Islet of Langerhans (tissue), 1 donor: Measurements from ENCODE around the gene ANXA2R.
"Not testable (repeated sequence)": the region's sequence is repeated elsewhere in the genome, so short reads cannot be mapped to it uniquely, and the experiment has no call there.

Source experiments
- FAIRE-seq: peaks from one replicate; lab custom pipeline; 2011; peaks lifted over from hg19 to GRCh38; lab: Jason Lieb, UNC

Gene ANXA2R, protein sequence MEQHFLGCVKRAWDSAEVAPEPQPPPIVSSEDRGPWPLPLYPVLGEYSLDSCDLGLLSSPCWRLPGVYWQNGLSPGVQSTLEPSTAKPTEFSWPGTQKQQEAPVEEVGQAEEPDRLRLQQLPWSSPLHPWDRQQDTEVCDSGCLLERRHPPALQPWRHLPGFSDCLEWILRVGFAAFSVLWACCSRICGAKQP

DNA sequence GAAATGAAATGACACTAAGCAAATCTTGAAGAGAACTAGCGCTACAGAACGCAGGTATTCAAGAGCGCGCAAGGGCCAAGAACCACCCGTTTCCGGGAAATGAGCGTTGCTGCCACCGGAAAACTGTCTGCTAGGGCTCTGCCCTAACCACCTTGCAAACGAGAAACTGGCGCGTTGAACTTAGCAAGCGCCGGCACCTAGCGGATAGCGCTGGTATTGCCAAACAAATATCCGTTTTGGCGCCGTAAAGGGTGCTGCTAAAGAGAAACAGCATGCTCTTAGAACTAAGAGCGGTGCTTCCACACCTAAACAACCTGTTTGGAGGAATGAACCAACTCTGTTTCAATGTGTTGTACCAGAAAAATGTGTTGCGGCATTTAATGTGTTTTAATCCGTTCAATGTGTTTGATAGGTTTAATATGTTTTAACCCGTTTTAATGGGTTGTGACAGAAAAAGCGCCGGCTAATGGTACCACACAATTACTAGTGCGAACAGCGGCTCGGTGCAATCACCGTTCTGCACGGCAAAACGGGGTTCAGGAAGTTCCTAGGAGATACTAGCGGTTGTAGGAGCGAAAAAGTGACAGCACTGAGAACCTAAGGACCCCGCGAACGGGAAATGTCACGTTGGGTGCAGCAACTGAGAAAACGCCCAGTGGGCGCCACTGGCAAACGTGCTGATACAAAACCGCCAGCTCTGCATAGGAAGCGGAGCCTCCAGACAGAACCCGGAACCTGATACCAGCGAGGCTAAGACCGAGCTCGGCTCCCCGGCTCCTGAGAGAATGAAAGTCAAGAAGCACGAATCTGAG, at the start of gene ANXA2R:
Gene ANXA2R, minus strand, starts transcription at position 33 of the 812 bp plus-strand sequence. CDS start 273 bp downstream, outside the sequence.
- FAIRE-seq = no peak

DNA sequence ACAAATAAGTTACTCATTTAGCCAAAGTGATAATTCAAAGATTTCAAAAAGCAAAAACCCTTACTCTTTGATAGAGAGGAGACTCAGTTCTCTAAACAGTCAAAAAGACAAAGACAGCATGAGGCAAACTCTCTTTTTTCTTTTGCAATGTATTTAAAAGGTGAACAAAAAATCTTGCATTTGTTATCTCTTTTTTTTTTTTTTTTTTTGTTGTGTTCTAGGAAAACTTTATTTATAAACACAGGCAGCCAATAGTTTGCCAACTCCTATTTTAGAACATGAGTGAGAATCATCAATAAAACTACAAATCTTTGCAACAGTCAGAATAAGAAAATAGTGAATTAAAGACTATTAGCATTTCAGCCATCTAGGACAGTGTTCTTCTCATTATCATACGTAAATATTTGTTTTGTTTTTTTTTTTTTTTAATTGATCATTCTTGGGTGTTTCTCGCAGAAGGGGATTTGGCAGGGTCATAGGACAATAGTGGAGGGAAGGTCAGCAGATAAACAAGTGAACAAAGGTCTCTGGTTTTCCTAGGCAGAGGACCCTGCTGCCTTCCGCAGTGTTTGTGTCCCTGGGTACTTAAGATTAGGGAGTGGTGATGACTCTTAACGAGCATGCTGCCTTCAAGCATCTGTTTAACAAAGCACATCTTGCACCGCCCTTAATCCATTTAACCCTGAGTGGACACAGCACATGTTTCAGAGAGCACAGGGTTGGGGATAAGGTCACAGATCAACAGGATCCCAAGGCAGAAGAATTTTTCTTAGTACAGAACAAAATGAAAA, 46.2 kb upstream of the ANXA2R start:
- FAIRE-seq = not testable (repeated sequence)

DNA sequence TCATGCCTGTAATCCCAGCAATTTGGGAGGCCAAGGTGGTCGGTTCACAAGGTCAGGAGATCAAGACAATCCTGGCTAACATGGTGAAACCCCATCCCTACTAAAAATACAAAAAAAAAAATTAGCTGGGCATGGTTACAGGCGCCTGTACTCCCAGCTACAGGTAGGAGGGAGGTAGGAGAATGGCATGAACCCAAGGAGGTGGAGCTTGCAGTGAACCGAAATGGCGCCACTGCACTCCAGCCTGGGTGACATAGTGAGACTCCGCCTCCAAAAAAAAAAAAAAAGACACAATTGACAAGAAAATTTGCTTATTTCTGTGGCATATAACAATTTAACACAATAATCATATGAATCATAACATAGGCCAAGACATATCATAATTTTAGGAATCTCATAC, 45.3 kb upstream of the ANXA2R start:
- no peak for FAIRE-seq

DNA sequence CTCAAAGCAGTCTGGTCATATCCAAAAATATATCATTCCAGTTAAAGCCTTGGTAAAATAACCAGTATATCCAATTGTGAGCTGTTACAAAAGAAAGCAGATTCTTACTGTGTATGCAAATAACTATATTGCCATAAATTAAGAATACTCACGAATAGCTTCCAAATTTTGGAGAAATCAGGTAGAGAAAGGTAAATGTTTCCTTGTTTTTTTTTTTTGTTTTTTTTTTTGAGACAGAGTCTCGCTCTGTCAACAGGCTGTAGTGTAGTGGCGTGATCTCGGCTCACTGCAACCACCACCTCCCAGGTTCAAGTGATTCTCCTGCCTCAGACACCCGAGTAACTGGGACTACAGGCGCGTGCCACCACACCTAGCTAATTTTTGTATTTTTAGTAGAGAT, 44.3 kb upstream of the ANXA2R start:
- FAIRE-seq = not testable (repeated sequence)

DNA sequence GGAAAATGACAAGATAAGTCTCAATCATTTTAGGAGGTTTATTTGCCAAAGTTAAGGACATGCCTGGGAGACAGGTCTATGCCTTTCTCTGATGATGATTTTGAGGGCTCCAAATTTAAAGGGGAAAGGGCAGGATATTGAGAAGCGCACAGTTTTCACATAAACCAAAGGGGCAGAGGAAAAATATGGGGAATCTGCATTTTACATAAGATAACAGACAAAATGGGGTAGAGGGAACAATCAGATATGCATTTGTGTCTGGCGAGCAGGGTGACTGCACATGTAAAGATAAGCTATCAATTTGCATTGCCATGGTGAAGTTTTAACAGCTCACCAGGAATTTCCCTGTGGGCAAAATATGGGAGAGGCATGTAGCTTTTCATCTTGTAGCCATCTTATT, 41.2 kb upstream of the ANXA2R start:
- FAIRE-seq = not testable (repeated sequence)

DNA sequence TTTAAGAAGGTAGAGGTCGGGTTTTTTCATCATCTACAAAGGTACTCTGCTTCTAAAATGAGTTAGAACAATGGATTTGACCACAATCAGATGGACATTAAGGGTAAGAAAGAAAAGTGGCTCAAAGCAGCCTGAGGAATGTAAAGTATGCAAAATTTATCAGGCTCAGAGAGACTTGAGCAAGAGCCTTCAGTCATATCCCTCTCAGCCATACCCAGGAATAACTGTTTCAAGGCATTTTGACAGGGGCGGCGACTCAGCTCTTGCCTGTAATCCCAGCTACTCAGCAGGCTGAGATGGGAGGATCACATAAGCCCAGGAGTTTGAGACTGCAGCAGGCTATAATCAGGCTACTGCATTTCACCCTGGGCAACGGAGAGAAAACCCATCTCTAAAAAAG, 38.8 kb upstream of the ANXA2R start:
- FAIRE-seq = no peak

DNA sequence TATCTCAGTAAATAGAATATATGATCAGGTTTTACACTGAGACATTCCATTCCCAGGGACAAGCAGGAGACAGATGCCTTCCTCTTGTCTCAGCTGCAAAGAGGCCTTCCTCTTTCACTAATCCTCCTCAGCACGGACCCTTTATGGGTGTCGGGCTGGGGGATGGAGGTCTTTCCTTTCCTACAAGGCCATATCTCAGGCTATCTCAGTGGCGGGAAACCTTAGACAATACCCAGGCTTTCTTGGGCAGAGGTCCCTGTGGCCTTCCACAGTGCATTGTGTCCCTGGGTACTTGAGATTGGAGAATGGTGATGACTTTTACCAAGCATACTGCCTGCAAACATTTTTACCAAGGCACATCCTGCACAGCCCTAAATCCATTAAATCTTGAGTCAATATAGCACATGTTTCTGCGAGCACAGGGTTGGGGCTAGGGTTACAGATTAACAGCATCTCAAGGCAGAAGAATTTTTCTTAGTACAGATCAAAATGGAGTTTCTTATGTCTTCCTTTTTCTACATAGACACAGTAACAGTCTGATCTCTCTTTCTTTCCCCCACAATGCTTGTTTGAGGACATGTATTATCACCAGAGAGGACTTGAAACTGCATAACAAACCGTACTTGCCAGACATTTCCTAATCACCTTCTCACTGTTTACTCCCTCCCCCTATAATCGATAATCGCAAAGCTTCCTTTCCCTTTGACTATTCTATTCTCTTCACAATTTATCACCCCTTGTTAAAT, 37.5 kb upstream of the ANXA2R start:
- not testable (repeated sequence) for FAIRE-seq

DNA sequence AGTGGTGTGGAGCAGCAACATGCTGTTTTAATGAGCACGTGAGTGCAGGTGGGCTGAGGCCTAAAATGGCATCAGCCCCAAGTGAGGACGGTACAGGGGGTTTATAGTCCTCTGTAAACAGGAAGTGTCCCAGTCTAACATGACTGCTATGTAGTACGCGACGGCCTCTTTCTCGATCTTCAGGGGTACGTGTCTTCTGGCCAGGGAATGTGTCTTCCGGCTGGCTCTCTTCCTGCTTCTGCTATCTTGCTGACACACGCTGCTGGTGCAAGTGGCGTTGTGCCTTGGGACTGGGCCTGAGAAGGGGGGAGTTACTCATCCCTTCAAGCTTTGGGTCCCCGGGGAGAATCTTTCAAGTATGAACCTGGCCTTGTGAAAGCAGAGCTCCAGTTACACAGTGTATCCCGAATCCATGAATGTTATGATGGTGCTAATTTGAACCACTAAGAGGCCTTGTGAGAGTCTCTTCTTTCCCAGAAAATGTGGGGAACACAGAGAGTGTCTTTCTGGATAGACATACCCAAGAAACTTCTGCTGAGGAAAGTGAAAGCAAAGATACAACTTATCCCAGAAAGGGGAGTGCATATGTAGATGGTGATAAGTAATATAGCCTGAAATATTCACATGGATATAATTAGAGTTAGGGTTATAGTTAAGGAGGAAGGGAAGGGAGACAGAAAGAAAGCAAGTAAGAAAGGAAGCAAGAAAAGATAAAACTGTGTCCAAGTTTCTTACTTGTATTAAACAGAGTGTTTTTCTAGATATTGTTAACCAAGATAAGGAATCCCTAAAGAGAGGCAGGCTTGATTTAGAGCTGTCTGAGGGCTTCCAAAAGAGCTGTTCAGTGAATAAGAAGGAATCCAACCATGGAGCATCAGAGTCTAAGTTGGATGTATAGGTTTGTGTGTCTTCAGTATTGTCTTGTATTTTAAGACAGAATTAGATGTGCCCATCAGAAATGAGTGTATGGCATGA, 35.5 kb upstream of the ANXA2R start:
- no peak for FAIRE-seq

DNA sequence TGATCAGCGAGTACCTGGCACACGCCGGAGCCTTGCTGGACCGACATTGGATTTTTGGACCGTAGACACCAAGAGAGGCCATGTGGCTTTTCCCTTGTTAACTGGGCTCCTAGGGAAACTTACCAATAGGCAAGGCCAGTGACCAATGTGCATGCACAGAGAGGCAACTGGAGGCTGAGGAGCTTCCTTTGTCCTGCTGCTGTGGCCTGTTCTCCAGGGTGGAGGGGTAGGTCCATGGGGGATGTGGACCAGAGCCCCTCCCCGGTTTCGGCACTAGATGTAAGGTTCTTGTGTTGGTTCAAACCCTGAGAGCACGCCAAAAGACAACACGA, 34.8 kb upstream of the ANXA2R start:
- no peak for FAIRE-seq

DNA sequence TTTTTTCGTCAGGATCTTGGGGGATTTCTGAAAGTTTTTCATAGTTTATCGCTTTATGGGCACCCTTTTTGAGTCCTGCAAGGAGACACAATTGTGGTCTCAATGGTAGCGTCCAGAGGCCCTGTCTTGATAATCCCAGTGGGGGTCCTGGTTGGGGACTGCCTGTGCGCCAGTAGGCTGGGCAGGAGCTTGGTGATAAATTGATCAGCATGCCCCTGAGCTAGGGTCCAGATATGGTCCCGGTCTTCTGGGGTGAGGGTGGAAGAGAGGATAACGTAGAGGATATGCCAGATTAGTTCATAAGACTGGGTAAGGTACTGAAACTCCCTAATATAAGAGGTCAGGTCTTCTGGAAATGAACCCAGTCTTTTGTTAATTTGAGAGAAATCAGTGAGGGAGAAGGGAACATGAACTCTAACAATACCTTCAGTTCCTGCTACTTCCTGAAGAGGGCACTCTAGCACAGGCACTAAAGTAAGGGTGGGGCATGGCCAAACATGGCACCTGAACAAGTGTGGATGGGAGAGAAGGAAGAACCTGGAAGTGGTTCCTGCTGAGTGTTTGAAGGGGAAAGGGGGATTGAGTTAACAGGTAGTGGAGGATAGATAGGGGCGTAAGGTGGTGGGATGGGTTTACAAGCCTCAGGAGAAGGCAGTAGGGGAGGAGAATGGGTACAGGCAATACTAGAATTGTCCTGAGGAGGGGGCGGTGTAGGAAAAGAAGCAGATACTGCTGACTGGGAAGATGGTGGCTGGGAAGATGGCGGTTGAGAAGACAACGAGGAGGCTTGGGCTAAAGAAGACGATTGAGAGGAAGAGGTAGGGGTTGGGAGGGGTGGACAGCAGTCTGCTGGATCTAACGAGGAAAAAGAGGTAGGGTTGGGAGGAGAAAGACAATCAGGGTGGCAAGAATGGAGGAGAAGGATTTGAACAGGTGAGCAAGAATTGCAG, 33.8 kb upstream of the ANXA2R start:
- no peak for FAIRE-seq

DNA sequence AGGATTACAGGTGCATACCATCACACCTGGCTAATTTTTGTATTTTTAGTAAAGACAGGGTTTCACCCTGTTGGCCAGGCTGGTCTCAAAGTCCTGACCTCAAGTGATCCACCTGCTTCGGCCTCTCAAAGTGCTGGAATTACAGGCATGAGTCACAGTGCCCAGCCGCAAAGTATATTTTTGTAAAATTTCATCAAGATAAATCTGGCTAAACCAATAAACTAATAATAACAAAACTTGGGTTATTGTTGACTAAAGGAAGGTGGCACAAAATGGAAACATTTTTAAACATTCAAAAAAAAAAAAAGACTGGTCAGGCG, 29.2 kb upstream of the ANXA2R start:
- FAIRE-seq = not testable (repeated sequence)

DNA sequence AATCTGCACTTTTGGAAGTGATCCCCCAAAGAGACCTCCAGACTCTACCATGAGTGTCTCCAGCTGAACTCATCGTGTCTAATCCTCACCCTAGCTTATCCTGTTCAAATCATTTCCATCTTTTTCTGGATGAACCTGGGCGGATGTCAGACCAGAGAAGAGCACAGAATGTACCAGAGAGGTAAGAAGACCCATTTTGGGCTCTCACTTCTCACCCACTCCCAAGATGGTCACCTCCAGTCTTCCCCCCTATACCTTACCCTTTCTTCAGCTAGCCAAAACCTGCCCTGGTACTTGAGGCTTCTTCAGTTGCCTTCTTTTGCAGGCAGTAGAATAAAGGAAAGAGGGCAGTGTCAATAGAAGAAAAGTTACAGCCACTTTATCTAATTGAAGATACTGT, 27.9 kb upstream of the ANXA2R start:
- no peak for FAIRE-seq

DNA sequence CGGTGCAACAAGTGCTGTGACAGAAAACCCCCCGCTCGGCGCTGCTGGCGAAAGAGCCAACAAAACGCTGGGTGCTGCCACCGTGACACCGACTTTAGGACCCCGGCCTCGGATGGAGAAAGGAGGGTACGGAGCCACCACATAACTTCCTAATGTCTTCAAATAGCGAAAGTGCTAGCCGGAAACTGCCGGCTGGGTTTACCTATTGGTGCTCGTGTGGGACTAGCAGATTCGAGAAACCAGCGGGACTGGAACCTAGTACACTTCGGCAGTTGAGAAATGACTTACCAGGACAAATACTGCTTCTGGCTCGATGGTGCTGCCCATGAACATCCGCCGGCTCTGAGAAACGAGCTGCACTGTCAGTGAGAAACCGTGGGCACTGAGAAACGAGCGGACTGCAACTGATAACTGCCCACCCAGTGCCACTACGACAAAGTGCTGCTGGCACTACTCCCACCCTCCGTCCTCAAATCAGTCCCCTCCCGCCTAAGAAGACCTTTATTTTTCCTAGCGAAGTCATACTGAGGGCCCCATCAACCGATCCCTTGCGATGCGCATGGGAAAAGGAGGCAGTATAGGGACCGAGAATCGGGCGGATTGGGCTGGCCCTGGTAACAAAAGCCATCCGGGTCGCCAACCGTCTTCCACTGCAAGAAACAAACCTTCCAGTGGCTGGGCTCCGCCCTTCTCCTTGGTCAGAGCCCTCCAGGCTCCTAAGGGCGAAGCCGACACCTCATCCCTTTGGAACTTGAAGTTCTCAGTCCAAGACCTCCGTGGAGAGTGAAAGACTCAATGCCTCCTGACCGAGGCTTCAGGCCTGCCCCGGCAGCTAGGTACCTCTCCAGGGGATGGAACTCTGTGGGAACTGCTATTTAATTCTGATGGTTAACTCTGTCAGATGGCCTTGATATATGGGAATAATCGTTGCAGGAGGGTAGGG, 27.0 kb upstream of the ANXA2R start:
- FAIRE-seq = no peak

DNA sequence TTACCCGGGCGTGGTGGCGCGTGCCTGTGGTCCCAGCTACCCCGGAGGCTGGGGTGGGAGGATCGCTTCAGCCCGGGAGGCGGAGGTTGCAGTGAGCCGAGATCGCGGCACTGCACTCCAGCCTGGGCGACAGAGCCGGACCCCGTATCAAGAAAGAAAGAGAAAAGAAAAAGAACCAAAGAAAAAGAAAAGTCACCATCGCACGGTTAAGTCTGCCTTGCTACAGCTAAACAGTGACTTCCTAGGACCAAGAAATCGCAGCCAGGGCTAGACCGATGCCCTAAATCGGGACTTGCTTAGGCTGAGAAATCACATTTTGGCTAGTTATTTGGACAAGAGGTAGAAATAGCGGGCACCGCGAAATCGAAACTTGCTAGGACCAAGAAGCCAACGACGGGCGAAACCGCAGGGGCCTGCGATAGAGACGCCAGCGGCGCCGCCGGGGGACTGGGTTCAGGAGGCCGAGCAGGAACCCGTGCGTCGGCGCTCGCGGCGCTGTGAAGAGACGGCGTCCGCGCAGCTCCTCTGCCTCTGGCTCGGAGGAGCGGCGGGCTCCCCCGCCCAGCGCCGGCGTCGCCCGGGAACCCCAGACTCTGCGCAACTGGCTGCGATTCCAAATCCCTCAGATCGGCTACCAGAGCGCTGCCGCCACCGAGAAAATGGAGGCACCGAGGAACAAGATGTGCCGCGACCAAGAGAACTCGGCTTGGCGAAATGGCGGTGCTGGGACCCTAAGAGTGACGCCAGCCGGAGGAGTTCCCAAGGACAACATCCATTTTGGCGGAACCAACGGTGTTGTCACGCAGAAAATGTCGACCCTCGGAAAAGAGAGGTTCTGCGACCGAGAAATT, 26.1 kb upstream of the ANXA2R start:
- no peak for FAIRE-seq

DNA sequence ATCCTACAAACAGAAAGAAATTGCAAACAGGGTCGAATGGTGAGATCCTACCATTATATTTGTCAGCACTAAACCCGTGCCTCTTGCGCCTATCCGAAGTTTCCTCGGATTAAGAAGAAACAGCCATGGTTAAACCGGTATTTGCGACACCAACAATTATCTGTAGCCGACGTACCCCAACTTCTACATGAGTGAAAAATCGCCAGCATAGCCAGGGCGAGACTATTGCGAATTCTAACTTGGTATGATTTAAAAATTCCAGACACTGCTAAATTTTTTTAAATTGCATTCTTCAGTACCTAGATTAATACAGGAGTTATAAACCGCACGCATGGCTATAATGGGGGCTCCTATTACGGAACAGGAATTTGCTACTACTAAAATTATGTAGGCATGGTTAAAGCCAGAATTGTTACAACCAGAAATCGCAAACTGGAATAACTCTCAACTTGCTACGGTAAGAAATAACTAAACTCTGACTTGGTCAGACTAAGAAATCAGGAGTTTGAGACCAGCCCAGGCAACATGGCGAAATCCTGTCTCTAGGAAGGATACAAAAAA, 25.3 kb upstream of the ANXA2R start:
- FAIRE-seq = no peak

DNA sequence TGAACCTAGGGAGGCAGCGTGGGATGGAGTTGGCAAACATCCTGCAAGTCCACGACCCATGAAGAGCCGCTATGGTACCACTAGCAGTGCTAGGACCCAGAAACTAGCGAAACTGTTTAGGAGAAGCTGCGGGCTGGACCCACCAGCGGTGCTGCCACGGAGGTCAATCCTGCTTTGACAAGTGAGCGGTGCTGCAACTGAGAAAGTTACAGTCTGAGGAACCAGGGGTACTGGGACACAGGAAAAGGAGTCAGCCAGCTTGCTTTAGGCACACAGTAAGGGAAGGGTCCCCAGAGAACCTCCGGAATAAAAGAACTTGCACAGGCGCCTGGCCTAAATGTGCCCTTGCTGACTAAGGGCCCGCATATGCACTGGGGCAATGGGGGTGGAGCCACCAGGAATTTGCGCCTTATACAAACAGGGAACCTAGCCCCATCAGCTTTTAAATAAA, 23.6 kb upstream of the ANXA2R start:
- FAIRE-seq = no peak

DNA sequence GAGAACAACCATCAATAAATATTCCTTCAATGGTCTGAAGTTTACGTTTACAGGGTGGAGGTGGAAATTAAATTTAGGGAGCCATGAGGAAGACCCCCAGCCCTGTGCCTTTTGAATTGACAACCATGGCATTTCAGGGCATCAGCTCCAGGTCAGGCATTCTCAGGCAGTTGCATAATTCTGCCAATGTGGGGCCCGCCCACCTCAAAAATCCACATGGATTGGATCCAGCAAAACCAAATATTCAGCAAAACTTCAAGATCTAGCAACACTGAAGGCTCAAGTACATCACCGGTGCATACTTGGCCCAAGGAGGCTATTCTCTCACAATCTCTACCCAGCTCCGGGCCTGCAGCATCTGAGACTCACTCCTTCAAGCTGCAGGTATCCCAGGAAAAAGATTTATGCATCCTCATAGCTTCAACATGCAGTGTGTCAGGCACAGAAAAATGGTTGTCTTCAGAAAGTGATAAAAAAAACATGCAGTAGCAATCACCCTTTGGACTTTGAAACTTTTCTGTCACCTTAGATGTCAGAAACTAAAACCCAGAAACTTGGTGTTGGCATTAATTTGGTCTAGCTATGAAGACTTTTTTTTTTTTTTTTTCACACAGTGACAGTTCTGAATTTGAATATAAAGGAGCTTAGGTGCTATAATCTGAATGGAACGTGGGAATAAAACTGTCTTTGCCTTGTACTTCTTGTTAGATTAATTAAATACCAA, 21.4 kb upstream of the ANXA2R start:
- FAIRE-seq = no peak
